ENCODE data around the gene ADGRG7.

ADGRG7 gene, protein sequence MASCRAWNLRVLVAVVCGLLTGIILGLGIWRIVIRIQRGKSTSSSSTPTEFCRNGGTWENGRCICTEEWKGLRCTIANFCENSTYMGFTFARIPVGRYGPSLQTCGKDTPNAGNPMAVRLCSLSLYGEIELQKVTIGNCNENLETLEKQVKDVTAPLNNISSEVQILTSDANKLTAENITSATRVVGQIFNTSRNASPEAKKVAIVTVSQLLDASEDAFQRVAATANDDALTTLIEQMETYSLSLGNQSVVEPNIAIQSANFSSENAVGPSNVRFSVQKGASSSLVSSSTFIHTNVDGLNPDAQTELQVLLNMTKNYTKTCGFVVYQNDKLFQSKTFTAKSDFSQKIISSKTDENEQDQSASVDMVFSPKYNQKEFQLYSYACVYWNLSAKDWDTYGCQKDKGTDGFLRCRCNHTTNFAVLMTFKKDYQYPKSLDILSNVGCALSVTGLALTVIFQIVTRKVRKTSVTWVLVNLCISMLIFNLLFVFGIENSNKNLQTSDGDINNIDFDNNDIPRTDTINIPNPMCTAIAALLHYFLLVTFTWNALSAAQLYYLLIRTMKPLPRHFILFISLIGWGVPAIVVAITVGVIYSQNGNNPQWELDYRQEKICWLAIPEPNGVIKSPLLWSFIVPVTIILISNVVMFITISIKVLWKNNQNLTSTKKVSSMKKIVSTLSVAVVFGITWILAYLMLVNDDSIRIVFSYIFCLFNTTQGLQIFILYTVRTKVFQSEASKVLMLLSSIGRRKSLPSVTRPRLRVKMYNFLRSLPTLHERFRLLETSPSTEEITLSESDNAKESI
- total RNA-seq = 0 to 0.06 (median 0) reads per million in 9 experiments

DNA sequence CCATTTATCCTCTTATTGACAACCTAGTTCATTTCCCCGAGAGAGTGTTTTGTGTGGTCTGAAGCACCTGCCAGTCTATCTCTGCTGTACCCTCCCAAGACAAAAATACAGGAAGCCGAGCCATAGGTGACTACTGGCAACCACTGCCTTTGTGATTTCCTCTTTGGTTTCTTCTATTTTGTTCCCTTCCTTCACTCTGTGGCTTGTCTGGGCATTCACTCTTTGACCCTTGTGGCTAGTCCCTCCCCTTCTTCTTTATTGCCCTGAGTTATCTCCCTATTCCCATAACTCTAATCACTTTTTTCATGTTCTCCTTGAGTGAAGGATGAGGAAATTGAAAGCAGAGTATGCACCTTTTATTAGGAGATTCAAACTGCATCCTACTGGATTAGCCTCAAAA is at the start of gene ADGRG7:
TSS of gene ADGRG7 (plus strand) at position 297 of the 400 bp plus-strand sequence. CDS start 256 bp downstream, outside the sequence.
- H3K36me3 Mint-ChIP-seq (ENCODE audit: insufficient read depth) = no peaks in the 10 kb centered on the region
- H3K27ac Mint-ChIP-seq = no peak within 1 kb of the TSS
- H3K9me3 Mint-ChIP-seq = no peaks in the 10 kb centered on the region
- H3K27me3 Mint-ChIP-seq = peaks cover 59 to 82% of the 10 kb centered on the region in 2 donors
- no peak within 1 kb of the TSS for H3K4me3 Mint-ChIP-seq
- H3K4me1 Mint-ChIP-seq (ENCODE audit: low read depth in 2 of 2) = no peaks in the 10 kb centered on the region
- no peak for ATAC-seq (replicated peaks)
- DNase-seq = no peak

DNA sequence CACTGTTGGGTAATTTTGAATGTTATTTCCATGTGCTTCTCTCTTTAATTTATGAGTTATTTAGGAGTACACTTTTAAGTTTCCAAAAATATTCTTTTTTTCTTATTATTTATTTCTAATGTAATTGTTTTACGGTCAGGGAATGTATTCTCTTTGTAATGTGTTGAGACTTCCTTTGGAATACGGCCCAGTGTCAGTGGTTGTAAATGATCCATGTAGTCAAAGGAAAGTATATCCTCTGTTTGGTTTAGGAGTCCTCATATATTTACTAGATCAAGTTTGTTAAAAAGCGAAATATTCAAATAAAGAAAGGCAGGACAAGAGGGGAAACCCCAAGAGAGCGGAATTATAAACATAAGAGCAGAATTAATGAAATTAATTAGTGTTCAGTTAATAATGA is 49.0 kb upstream of the ADGRG7 start:
- Mint-ChIP-seq H3K27ac (no peak overlapping the region), H3K36me3 (ENCODE audit: insufficient read depth) (peaks cover 2% of the 10 kb centered on the region), H3K27me3 (peaks cover 0 to 4% of the 10 kb centered on the region in 2 donors), H3K4me3 (no peak overlapping the region), H3K4me1 (ENCODE audit: low read depth in 2 of 2) (no peaks in the 10 kb centered on the region), H3K9me3 (no peaks in the 10 kb centered on the region)
- ATAC-seq (replicated peaks) (no peak), DNase-seq (no peak)

DNA sequence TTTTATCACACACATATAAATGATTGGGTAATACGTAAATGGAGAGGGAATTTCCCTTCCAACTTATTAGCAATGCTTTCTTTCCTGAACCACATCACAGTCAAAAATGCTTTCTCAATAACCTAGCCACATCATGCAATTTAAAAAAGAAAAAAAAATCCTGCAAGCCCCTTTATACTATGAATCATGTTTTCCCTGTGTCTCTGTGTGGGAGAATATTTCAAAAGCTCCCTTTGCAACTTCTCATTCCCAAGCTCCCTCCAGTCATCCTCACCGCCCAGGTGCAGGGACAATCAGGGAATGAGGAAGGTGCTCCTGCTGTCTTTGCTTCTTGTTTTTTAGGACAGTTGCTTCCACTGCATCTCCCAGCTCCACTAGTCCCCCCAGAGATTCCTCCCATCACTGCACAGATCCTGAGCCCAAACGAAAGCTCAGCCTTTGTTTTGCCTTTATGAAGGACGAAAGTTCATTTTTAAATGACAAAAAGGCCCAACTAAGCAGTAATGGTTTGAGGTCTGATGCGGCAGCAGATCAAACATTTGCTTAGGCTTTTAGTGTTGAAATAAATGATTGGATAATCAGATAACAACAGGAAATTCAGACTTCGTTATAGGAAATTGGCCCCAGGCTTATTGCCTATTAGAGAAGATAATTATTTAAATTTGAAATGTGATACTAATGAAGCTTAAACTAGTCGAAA is 47.8 kb upstream of the ADGRG7 start:
- Mint-ChIP-seq H3K36me3 (ENCODE audit: insufficient read depth) (peaks cover 2% of the 10 kb centered on the region), H3K27ac (no peak overlapping the region), H3K4me1 (ENCODE audit: low read depth in 2 of 2) (no peaks in the 10 kb centered on the region), H3K9me3 (no peaks in the 10 kb centered on the region), H3K4me3 (no peak overlapping the region), H3K27me3 (peaks cover 0 to 4% of the 10 kb centered on the region in 2 donors)
- DNase-seq (no peak), ATAC-seq (replicated peaks) (no peak)

DNA sequence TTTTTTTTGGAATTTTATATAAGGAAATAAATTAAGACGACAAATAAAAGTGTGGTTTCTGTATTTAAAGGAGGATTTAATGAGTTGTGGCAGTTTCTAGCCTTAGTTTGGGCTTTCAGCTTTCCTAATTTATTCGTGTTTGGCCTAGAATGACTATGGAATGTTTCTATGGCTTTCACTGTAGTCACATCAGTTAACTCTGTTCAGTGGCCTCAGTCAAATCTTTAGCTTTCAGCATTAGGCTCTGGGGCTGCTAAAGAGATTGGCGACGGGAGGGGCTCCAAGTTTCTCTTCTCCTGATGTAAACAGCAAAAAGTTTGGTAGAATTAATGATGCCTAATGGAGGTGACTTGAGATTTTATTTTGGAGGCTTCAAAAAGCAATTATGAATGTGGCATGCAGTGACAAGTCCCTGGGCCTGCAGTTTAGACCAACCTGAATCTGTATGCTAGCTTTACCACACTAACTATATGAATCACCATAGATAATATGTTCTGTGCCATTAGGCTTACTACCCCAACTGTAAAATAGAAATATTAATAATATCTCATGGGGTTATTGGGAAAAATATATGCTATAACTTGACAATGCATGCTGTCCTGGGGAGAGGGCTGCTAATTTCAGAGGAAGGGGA is 47.1 kb upstream of the ADGRG7 start:
- DNase-seq (no peak), ATAC-seq (replicated peaks) (no peak)
- H3K4me1 Mint-ChIP-seq (ENCODE audit: low read depth in 2 of 2) = no peaks in the 10 kb centered on the region
- H3K36me3 Mint-ChIP-seq (ENCODE audit: insufficient read depth) = peaks cover 2% of the 10 kb centered on the region
- H3K4me3 Mint-ChIP-seq = no peak overlapping the region
- no peak overlapping the region for H3K27ac Mint-ChIP-seq
- H3K9me3 Mint-ChIP-seq = no peaks in the 10 kb centered on the region
- H3K27me3 Mint-ChIP-seq = peaks cover 0 to 4% of the 10 kb centered on the region in 2 donors

DNA sequence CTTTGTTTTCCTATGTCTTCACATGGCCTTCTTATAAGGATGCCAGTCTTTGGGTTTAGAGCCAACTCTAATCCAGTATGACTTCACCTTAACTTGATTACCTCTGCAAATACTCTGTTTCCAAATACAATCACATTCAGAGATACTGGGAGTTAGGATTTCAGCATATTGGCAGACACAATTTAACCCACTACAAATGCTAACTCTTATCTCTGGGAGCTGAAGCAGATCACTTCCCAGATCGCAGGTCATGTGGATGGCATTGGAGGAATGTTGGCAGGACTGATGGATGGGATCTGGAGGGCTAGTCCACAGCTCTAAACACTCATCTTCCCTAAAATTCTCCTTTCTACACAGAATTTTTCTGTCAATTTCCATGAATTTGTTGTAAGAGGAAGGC is 46.2 kb upstream of the ADGRG7 start:
- DNase-seq = no peak
- H3K27me3 Mint-ChIP-seq = no peaks in the 10 kb centered on the region
- no peaks in the 10 kb centered on the region for H3K4me1 Mint-ChIP-seq (ENCODE audit: low read depth in 2 of 2)
- no peak overlapping the region for H3K4me3 Mint-ChIP-seq
- H3K36me3 Mint-ChIP-seq (ENCODE audit: insufficient read depth) = peaks cover 2% of the 10 kb centered on the region
- H3K27ac Mint-ChIP-seq = no peak overlapping the region
- H3K9me3 Mint-ChIP-seq = no peaks in the 10 kb centered on the region
- ATAC-seq (replicated peaks) = no peak

DNA sequence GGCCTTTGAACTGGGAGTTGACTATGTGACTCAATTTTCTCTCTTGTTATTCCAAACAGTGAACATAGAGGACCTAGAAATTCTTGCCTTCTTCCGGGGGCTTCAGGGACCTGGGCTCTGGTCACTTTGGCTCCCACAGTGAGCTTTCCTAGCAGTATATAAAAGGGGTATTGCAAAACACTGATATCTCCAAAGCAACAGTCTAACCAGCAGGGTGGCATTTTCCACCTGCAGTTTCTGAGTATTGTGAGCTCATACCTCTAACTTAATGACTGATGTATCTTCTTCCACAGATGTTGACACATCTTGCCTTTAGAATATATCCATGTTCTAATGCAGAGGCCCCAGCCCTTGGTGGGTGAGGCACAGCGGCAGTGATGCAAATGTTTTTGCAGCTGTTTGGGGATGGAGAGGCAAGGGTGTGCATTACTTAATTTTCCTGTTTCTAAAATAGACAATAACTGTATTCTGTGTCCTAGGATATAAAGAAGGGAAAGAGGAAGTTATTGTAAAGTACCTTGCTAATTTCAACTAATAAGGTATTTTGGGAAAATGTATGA is 45.7 kb upstream of the ADGRG7 start:
- Mint-ChIP-seq H3K9me3 (no peaks in the 10 kb centered on the region), H3K36me3 (ENCODE audit: insufficient read depth) (peaks cover 2% of the 10 kb centered on the region), H3K4me3 (no peak overlapping the region)

DNA sequence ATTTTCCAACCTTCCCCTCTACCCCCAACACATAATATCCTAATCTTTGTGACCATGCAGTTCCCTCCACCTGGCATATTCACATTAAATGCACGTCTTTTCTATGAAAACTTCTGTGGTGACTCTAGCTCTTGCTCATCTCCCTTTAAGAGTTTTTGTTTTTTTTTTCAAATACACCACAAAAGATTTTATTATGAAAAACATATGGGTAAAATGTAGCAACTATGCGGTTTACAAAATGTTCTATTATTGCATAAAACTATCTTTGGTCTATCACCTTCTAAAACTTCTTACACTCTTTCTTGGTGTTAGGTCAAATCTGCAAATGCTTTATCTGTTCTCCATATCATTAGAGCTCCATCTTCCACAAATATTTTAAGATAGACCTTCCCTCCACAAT is 38.6 kb upstream of the ADGRG7 start:
- Mint-ChIP-seq H3K9me3 (no peaks in the 10 kb centered on the region), H3K27ac (no peak overlapping the region), H3K4me3 (no peak overlapping the region), H3K27me3 (peaks cover 9 to 13% of the 10 kb centered on the region in 2 donors), H3K4me1 (ENCODE audit: low read depth in 2 of 2) (no peaks in the 10 kb centered on the region), H3K36me3 (ENCODE audit: insufficient read depth) (no peaks in the 10 kb centered on the region)
- no peak for ATAC-seq (replicated peaks)
- no peak for DNase-seq

More for the DNA sequence above, 45.7 kb upstream of the ADGRG7 start:
- no peak overlapping the region for H3K27ac Mint-ChIP-seq
- no peaks in the 10 kb centered on the region for H3K27me3 Mint-ChIP-seq
- H3K4me1 Mint-ChIP-seq (ENCODE audit: low read depth in 2 of 2) = no peaks in the 10 kb centered on the region
- ATAC-seq (replicated peaks) = no peak
- DNase-seq = no peak

DNA sequence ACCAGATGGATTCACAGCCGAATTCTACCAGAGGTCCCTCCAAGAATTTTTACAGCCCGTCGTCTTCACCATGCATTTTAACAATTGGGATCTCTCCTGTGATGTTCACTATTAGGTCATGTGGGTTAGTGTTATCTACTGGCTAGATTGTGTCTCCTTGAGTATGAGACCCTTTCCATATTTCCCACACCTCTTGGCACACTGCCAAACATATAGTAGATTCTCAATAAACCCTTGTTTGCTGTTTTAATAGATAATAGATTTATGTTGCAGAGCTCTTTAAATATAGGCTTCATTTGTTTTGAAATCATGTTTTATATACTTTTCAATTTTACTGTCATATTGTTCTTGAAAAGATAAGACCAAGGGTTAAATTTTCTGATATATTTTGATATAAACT is 34.9 kb upstream of the ADGRG7 start:
- H3K36me3 Mint-ChIP-seq (ENCODE audit: insufficient read depth) = no peaks in the 10 kb centered on the region
- ATAC-seq (replicated peaks) (no peak), DNase-seq (no peak)
- H3K4me3 Mint-ChIP-seq = no peak overlapping the region
- H3K27ac Mint-ChIP-seq = no peak overlapping the region
- no peaks in the 10 kb centered on the region for H3K4me1 Mint-ChIP-seq (ENCODE audit: low read depth in 2 of 2)
- H3K27me3 Mint-ChIP-seq = peaks cover 9 to 29% of the 10 kb centered on the region in 2 donors
- no peaks in the 10 kb centered on the region for H3K9me3 Mint-ChIP-seq

DNA sequence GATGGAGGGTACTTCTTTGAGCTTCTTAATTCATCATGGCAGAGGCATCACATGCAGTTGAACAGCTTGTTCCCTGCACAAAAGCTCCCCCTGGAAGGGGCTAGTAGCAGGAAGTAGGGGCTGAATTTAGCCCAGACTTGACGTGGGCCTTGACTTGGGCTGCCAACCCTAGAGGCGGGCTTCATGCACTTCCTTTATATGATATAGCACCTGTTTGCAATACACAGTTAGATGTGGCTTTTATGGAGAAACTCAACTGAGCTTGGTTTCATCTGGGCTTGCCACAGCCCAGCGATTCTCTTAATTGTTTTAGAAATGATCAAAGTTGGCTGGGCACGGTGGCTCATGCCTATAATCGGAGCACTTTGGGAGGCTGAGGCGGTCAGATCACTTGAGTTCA is 33.7 kb upstream of the ADGRG7 start:
- peak overlapping the region in 1 of 2 donors; percentile 65 for H3K27ac Mint-ChIP-seq
- H3K36me3 Mint-ChIP-seq (ENCODE audit: insufficient read depth) = no peaks in the 10 kb centered on the region
- ATAC-seq (replicated peaks) (no peak), DNase-seq (no peak)
- H3K9me3 Mint-ChIP-seq = no peaks in the 10 kb centered on the region
- no peak overlapping the region for H3K4me3 Mint-ChIP-seq
- H3K27me3 Mint-ChIP-seq = peaks cover 9 to 41% of the 10 kb centered on the region in 2 donors
- no peaks in the 10 kb centered on the region for H3K4me1 Mint-ChIP-seq (ENCODE audit: low read depth in 2 of 2)

DNA sequence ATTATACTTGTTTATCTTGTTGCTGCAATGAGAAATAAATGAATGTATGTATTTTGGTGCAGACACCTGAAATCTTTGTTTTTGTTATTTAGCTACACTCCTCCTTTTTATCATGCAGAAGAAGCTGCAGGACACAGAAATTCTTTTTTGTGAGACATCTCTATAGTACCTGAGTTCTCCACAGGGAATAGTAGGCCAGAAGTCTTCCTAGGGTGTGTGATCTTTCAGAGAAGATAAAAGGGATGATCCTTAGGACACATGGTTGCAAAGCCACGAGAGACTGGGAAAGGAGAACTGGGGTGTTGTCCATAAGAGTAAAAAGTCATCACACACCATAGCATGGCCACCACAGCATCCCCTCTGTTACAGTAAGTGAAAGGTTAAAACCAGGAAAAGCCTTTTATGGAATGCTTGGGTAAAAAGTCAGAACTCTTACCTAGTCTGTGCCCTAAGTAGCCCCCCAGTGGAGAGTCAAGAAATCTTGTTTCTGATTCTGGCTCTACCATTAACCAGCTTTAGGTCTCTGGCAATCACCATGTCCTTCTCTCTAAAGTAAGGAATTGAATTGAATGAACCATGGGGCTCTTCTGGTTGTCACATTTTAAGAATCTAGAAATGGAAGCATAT is 31.9 kb upstream of the ADGRG7 start:
- H3K27ac Mint-ChIP-seq = no peak overlapping the region
- no peak overlapping the region for H3K4me3 Mint-ChIP-seq
- H3K27me3 Mint-ChIP-seq = peaks cover 9 to 47% of the 10 kb centered on the region in 2 donors
- no peaks in the 10 kb centered on the region for H3K36me3 Mint-ChIP-seq (ENCODE audit: insufficient read depth)
- no peaks in the 10 kb centered on the region for H3K4me1 Mint-ChIP-seq (ENCODE audit: low read depth in 2 of 2)
- no peaks in the 10 kb centered on the region for H3K9me3 Mint-ChIP-seq
- no peak for ATAC-seq (replicated peaks)
- no peak for DNase-seq

DNA sequence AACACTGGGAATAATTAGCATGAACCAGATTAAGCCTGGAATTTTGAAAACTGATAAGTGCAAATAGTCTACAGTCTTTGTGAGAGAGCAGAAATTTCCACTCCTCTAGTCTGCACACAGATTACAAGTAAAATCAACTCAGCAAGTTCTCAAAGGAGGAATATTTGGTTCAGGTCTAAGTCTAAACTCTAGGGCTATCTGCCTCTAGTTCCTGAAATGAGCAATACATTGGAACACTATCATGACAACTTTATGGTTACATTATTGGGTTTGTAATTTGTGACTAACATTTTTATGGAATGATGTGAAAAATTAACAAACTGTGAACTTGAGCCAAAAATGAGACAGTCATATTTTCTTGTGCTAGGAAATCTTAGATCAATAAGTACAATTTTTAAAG is 30.8 kb upstream of the ADGRG7 start:
- Mint-ChIP-seq H3K4me3 (no peak overlapping the region), H3K9me3 (no peaks in the 10 kb centered on the region), H3K27me3 (peaks cover 9 to 47% of the 10 kb centered on the region in 2 donors)

DNA sequence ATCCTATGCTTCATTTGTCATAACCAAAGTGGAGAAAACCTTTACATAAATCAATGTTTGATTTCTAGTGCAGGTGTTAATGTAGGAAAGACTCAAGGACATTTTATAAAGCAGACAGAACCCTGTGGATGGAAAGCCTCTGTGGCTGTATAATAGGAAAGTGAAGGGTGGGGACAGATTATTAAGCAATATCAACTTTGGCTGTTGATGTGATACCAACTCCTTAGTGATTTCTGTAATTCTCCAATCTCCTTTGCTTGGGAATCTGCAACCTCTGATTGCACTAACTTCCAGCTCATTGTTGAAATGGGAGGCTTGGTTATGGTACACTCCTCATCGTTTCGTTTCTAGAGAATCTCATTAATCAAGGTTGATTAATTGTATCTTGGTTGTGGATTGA is 29.3 kb upstream of the ADGRG7 start:
- Mint-ChIP-seq H3K4me3 (no peak overlapping the region), H3K9me3 (no peaks in the 10 kb centered on the region), H3K36me3 (ENCODE audit: insufficient read depth) (no peaks in the 10 kb centered on the region), H3K4me1 (ENCODE audit: low read depth in 2 of 2) (no peaks in the 10 kb centered on the region), H3K27ac (no peak overlapping the region), H3K27me3 (peaks cover 0 to 34% of the 10 kb centered on the region in 2 donors)
- DNase-seq (no peak), ATAC-seq (replicated peaks) (no peak)

More for the DNA sequence above, 30.8 kb upstream of the ADGRG7 start:
- DNase-seq (no peak), ATAC-seq (replicated peaks) (no peak)
- H3K4me1 Mint-ChIP-seq (ENCODE audit: low read depth in 2 of 2) = no peaks in the 10 kb centered on the region
- H3K36me3 Mint-ChIP-seq (ENCODE audit: insufficient read depth) = no peaks in the 10 kb centered on the region
- no peak overlapping the region for H3K27ac Mint-ChIP-seq

Measured in effector memory CD8-positive, alpha-beta T cell (primary cell).